ENCODE data around the gene DENND1A.
"Not testable (repeated sequence)": the region's sequence is repeated elsewhere in the genome, so short reads cannot be mapped to it uniquely, and the experiment has no call there.

DENND1A gene

DNA sequence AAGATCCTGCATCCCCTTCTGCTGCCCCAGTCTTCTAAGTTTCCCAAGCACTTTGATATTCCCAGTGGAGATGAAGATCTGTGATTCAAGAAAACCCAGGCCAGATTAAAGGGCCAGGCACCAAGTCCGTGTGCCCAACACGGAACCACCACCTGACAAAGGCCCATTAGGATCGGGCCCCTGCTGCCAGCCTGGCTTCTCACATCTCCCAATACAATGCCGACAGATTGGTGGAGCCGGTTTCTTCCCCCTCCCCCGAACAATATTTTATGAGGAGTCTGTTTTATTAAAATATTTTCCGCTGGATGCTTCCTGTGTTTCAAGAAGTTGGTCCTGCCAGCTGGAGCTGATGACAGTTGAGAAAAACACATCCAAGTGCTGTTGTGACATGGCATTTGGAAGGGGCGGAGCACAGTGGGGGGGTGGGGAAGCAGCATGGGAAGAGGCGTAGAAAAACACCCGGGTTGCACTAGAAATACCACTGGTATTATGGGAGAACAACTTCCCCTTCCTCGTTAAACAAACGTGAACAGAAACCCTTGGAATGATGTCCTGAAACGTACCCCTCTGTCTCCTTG is 528.9 kb downstream of the DENND1A start:
- Histone ChIP-seq H3K36me3 (ENCODE audit: low read length) (no peaks in the 10 kb centered on the region), H3K9ac (ENCODE audit: low read length) (no peak overlapping the region), H3K27me3 (ENCODE audit: low read length) (no peaks in the 10 kb centered on the region), H3K79me2 (ENCODE audit: insufficient read depth, low read length) (no peaks in the 10 kb centered on the region), H3K27ac (ENCODE audit: low read depth, low read length) (no peak overlapping the region), H2AFZ (ENCODE audit: low read depth, low read length, severe bottlenecking) (no peak overlapping the region), H3K4me3 (ENCODE audit: insufficient read depth, low read length, poor library complexity, severe bottlenecking) (no peak overlapping the region), H3K9me3 (ENCODE audit: insufficient read depth, low read length) (no peaks in the 10 kb centered on the region), H3K4me2 (ENCODE audit: low read depth, low read length, poor library complexity, severe bottlenecking) (no peak overlapping the region), H3F3A (ENCODE audit: insufficient read depth) (no peaks in the 10 kb centered on the region), H4K20me1 (ENCODE audit: low read depth, low read length) (no peaks in the 10 kb centered on the region), H3K9me2 (replicated peaks; ENCODE audit: insufficient read depth, low read length) (no peaks in the 10 kb centered on the region)
- TF ChIP-seq EZH2phosphoT487 (conservative IDR thresholded peaks at IDR 0.05; ENCODE audit: low read length) (no peak), CTCF (IDR thresholded peaks at IDR 0.05; ENCODE audit: insufficient read depth, low read length, poor library complexity, severe bottlenecking) (no peak)

DNA sequence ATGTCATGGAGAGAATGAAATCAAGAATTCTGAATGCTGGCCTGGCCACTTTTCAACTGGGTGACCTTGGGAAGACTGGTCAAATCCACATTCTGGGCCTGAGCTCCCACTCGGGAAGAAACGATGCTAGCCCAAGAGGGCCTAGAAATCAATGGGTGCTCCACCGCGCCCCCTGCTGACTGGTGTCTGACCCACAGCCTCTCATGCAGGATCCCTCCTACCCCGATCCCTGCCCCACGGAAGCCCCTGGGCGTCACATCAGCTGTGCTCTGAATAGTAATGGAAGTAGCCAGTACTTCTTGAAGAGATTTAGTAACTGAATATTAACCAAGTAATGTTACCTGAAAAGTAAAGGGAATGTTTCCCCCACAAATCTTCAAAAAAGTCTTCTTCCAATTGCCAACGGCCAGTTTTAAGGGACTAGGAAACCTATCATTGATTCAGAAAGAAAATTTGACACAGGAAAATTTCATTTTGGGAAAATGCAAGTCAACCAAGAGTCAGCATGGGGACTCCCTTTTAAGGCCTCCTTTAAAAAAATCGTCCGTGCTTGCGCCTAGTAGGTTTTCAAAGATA is 530.0 kb downstream of the DENND1A start:
- Histone ChIP-seq H3K9me3 (ENCODE audit: insufficient read depth, low read length) (no peaks in the 10 kb centered on the region), H3K27ac (ENCODE audit: low read depth, low read length) (no peak overlapping the region), H4K20me1 (ENCODE audit: low read depth, low read length) (no peaks in the 10 kb centered on the region), H3K4me3 (ENCODE audit: insufficient read depth, low read length, poor library complexity, severe bottlenecking) (no peak overlapping the region), H3K4me2 (ENCODE audit: low read depth, low read length, poor library complexity, severe bottlenecking) (no peak overlapping the region), H3K9me2 (replicated peaks; ENCODE audit: insufficient read depth, low read length) (no peaks in the 10 kb centered on the region), H3K36me3 (ENCODE audit: low read length) (no peaks in the 10 kb centered on the region), H3K27me3 (ENCODE audit: low read length) (no peaks in the 10 kb centered on the region), H3F3A (ENCODE audit: insufficient read depth) (no peaks in the 10 kb centered on the region), H3K79me2 (ENCODE audit: insufficient read depth, low read length) (no peaks in the 10 kb centered on the region), H2AFZ (ENCODE audit: low read depth, low read length, severe bottlenecking) (no peak overlapping the region), H3K9ac (ENCODE audit: low read length) (no peak overlapping the region)
- TF ChIP-seq EZH2phosphoT487 (conservative IDR thresholded peaks at IDR 0.05; ENCODE audit: low read length): no peak
- TF ChIP-seq CTCF (IDR thresholded peaks at IDR 0.05; ENCODE audit: insufficient read depth, low read length, poor library complexity, severe bottlenecking): peak; percentile 59

DNA sequence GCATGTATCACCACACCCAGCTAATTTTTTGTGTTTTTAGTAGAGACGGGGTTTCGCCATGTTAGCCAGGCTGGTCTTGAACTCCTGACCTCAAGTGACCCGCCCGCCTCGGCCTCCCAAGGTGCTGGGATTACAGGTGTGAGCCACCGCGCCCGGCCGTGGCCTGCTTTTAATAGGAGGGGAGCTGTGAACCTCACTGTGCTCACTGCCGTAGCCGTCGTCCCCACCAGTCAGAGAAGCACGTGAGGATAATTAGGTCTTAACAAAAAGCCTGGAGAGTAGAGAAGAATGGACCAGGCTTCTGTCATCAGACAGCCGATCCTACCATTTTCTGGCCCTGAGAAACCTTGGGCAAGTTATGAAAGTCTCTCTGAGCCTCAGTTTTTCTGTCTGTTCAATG is 531.0 kb downstream of the DENND1A start:
- H4K20me1 ChIP-seq (ENCODE audit: low read depth, low read length); H2AFZ ChIP-seq (ENCODE audit: low read depth, low read length, severe bottlenecking): not testable (repeated sequence)

DNA sequence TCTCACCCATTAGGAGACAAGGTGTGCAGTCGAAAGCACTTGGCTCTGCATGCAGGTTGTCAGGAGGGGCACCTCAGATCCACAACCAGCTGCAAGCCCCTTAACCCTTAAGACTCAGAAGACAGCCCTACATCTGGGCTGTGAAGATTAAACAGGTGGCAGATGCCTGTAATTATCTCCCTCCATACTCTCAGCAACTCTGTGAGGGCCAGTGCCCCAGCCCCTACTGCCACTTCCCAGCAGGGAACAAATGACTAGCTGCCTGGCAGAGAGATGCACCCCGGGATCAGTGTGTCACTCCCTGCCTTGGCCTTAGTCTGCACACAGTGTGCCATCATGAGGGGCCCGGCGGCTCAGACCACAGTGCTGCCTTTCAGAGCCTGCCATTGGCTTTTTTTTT is 532.0 kb downstream of the DENND1A start:
- no peak overlapping the region for H2AFZ ChIP-seq (ENCODE audit: low read depth, low read length, severe bottlenecking)
- H3K27ac ChIP-seq (ENCODE audit: low read depth, low read length): no peak overlapping the region
- no peaks in the 10 kb centered on the region for H3K27me3 ChIP-seq (ENCODE audit: low read length)
- no peaks in the 10 kb centered on the region for H3K9me3 ChIP-seq (ENCODE audit: insufficient read depth, low read length)
- H3K9me2 ChIP-seq (replicated peaks; ENCODE audit: insufficient read depth, low read length): no peaks in the 10 kb centered on the region
- H4K20me1 ChIP-seq (ENCODE audit: low read depth, low read length): no peaks in the 10 kb centered on the region
- no peak overlapping the region for H3K9ac ChIP-seq (ENCODE audit: low read length)
- no peak overlapping the region for H3K4me3 ChIP-seq (ENCODE audit: insufficient read depth, low read length, poor library complexity, severe bottlenecking)
- H3K36me3 ChIP-seq (ENCODE audit: low read length): no peaks in the 10 kb centered on the region
- H3K79me2 ChIP-seq (ENCODE audit: insufficient read depth, low read length): no peaks in the 10 kb centered on the region
- no peaks in the 10 kb centered on the region for H3F3A ChIP-seq (ENCODE audit: insufficient read depth)
- H3K4me2 ChIP-seq (ENCODE audit: low read depth, low read length, poor library complexity, severe bottlenecking): no peak overlapping the region
- TF ChIP-seq CTCF (IDR thresholded peaks at IDR 0.05; ENCODE audit: insufficient read depth, low read length, poor library complexity, severe bottlenecking) (no peak), EZH2phosphoT487 (conservative IDR thresholded peaks at IDR 0.05; ENCODE audit: low read length) (no peak)

More for the DNA sequence above, 531.0 kb downstream of the DENND1A start:
- H3K4me3 ChIP-seq (ENCODE audit: insufficient read depth, low read length, poor library complexity, severe bottlenecking); H3K9ac ChIP-seq (ENCODE audit: low read length); H3K9me2 ChIP-seq (replicated peaks; ENCODE audit: insufficient read depth, low read length); H3K4me2 ChIP-seq (ENCODE audit: low read depth, low read length, poor library complexity, severe bottlenecking); H3K27me3 ChIP-seq (ENCODE audit: low read length); H3K79me2 ChIP-seq (ENCODE audit: insufficient read depth, low read length); H3K9me3 ChIP-seq (ENCODE audit: insufficient read depth, low read length); H3K27ac ChIP-seq (ENCODE audit: low read depth, low read length); H3F3A ChIP-seq (ENCODE audit: insufficient read depth); H3K36me3 ChIP-seq (ENCODE audit: low read length): not testable (repeated sequence)

Measured in SU-DHL-6 (cell line).